Lower leg skin (tissue), 4 donors: ENCODE measurements around the gene CAV1. TPM values are rescaled to one million over a fixed set of nuclear protein-coding genes. Genes with fewer than 3 reads are reported as not detected.

Experiments used
- DNase-seq, 2 donors: peaks; one replicate each; pipeline ENCODE4 v3.0.0-alpha.2; 2019; ENCODE audit warnings: low spot score in 2 of 2
- H3K4me3 ChIP-seq: fragments of 200-600 bp; sonication (generic); 2 replicates; pipeline ENCODE4 v1.5.1; 2017; ENCODE audit warnings: mild to moderate bottlenecking, low read depth; ENCODE audit not compliant: poor library complexity, severe bottlenecking
- CTCF ChIP-seq, 3 donors: fragments of 450-650 bp; IDR thresholded peaks; one replicate each; pipeline ENCODE4 v1.5.1; 2016; ENCODE audit warnings: antibody characterized with exemption in 3 of 3, mild to moderate bottlenecking in 3 of 3, moderate library complexity in 2 of 3
- POLR2A ChIP-seq, 2 donors: fragments of 450-650 bp; IDR thresholded peaks; one replicate each; pipeline ENCODE4 v1.6.1; 2016 to 2017; ENCODE audit warnings: antibody characterized with exemption in 2 of 2, mild to moderate bottlenecking in 1 of 2, moderate library complexity in 1 of 2
- WGBS, 2 donors: methylation state at CpG; one replicate each; pipeline ENCODE4 v1.1.5; 2018; 5-methylcytosine and 5-hydroxymethylcytosine counted together
- intact Hi-C: fragments of 100-400 bp; cut with DNase I; formaldehyde crosslinking; loops from one replicate; pipeline ENCODE4 v1.15.0; 2023; ENCODE audit warnings: low total_unique reads
- total RNA-seq, 4 donors: library from RNA; depleted of rRNA; stranded (reverse); fragments of >200 nt; gene quantifications; one replicate each; pipeline ENCODE4 v1.1.0, GENCODE V29; 2016

CAV1 gene
- total RNA-seq, 4 donors from 2014 or later = 78.7 to 178 (median 139) TPM

GRCh38 chr7:116557066-116557585, 32.3 kb downstream of the CAV1 start:
- 60 to 65% methylated on average over 3 of the region's 3 CpGs for whole genome bisulfite sequencing, 2 donors
- H3K4me3 ChIP-seq = no peak overlapping the region
- TF ChIP-seq CTCF (IDR thresholded peaks at IDR 0.05) = no peak
- no peak for TF ChIP-seq POLR2A (IDR thresholded peaks at IDR 0.05)
- DNase-seq = no peak
- intact Hi-C loops = no loop called here

DNA sequence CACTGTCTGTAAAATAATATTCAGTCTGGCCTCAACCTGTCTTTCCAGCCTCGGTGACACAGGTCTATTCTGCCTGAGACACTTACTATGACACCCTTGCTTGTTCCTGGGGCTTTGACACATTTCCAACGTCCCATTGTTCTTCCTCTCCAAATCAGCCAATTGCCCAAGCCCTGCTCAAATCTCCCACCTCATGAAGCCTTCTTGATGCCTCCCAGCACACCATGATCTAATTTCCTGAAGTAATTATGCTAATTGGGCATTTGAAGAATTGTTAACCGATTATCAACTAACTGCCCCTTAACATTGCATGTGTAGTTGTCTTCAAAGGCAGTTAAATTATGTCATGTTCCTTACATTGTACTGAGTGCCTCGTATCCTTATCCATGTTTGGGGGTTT, 33.1 kb downstream of the CAV1 start:
- 77 to 81% methylated on average over 4 of the region's 4 CpGs for WGBS, 2 donors
- intact Hi-C loops = no loop called here
- no peak for DNase-seq
- H3K4me3 ChIP-seq = no peak overlapping the region
- TF ChIP-seq CTCF (IDR thresholded peaks at IDR 0.05) = no peak
- no peak for TF ChIP-seq POLR2A (IDR thresholded peaks at IDR 0.05)

DNA sequence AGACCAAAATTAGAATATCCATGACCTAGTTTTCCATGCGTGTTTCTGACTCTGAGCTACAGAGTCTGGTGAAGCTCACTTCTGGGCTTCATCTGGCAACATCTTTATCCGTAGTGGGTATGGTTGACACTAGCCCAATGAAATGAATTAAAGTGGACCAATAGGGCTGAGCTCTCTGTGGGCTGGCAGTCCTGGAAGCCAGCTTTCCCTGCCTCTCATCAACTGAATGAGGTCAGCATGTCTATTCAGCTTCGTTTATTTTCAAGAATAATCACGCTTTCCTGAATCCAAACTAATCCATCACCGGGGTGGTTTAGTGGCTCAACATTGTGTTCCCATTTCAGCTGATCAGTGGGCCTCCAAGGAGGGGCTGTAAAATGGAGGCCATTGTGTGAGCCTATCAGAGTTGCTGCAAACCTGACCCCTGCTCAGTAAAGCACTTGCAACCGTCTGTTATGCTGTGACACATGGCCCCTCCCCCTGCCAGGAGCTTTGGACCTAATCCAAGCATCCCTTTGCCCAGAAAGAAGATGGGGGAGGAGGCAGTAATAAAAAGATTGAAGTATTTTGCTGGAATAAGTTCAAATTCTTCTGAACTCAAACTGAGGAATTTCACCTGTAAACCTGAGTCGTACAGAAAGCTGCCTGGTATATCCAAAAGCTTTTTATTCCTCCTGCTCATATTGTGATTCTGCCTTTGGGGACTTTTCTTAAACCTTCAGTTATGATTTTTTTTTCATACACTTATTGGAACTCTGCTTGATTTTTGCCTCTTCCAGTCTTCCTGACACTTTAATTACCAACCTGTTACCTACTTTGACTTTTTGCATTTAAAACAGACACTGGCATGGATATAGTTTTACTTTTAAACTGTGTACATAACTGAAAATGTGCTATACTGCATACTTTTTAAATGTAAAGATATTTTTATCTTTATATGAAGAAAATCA, 35.5 kb downstream of the CAV1 start:
- TF ChIP-seq CTCF (IDR thresholded peaks at IDR 0.05) (no peak), POLR2A (IDR thresholded peaks at IDR 0.05) (no peak)
- intact Hi-C loops = no loop called here
- no peak for DNase-seq
- WGBS, 2 donors = 59 to 68% methylated on average over 7 of the region's 7 CpGs
- H3K4me3 ChIP-seq = no peak overlapping the region

DNA sequence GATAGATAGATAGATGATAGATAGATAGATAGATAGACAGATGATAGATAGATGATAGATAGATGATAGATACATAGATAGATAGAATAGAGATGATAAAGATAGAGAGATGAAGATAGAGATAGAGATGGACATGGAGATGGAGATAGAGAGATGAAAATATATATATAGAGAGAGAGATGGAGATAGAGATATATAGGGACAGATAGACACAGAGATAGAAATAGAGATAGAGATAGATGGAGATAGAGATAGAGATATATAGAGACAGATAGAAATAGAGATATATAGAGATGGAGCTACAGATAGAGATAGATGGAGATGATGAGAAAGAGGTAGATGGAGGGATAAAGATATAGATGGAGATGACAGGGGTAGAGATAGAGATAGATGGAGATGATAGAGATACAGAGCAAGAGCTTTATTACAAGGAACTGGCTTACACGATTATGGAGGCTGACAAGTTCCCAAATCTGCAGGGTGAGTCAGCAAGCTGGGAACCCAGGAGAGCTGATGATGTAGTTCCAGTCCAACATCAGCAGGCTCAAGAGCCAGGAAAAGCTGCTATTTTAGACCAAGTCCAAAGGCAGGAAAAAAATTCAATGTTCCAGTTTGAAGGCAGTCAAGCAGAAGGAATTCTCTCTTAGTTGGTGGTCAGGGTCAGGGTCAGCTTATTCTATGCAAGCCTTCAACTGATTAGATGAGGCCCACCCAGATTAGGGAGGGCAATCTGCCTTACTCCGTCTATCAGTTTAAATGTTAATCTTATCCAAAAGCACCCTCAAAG, 37.1 kb downstream of the CAV1 start:
- intact Hi-C loops = no loop called here
- WGBS, 2 donors = 52 to 63% methylated on average over 2 of the region's 2 CpGs
- DNase-seq = no peak
- TF ChIP-seq POLR2A (IDR thresholded peaks at IDR 0.05) (no peak), CTCF (IDR thresholded peaks at IDR 0.05) (no peak)
- no peak overlapping the region for H3K4me3 ChIP-seq

GRCh38 chr7:116562529-116563121, 37.8 kb downstream of the CAV1 start:
- intact Hi-C loops = no loop called here
- 94 to 96% methylated on average over 1 of the region's 1 CpG for WGBS, 2 donors
- TF ChIP-seq POLR2A (IDR thresholded peaks at IDR 0.05) = no peak
- no peak for TF ChIP-seq CTCF (IDR thresholded peaks at IDR 0.05)
- H3K4me3 ChIP-seq = no peak overlapping the region
- no peak for DNase-seq
